HepG2 (cell line): Measurements from ENCODE around the gene PKD2L2.

ENCODE experiments used
- CENPT ChIP-seq: sonication (generic); formaldehyde crosslinking; IDR thresholded peaks from 2 replicates; pipeline ENCODE4 v1.8.0; 2022; ENCODE audit warnings: low read depth, mild to moderate bottlenecking, moderate library complexity, missing genetic modification reagents
- EZH2 ChIP-seq: conservative IDR thresholded peaks from 2 replicates; pipeline ENCODE4 v1.6.1; 2012; ENCODE audit warnings: mild to moderate bottlenecking, low read depth, low read length, moderate library complexity
- MAFK ChIP-seq, 2 experiments: IDR thresholded peaks in 1 of 2; conservative IDR thresholded peaks in 1 of 2; 2 replicates each; pipeline ENCODE4 v1.6.1; 2011; ENCODE audit warnings: improper control_type of control experiment in 2 of 2, low read length in 2 of 2
- MAZ ChIP-seq, 2 experiments: sonication (generic) in 1 of 2; formaldehyde crosslinking in 1 of 2; IDR thresholded peaks; 2 replicates each; pipeline versions ENCODE4 v1.5.0 to v1.6.1; 2012 to 2020; ENCODE audit warnings: low read depth in 2 of 2, mild to moderate bottlenecking in 2 of 2, borderline replicate concordance in 1 of 2, improper control_type of control experiment in 1 of 2, low read length in 1 of 2, missing genetic modification reagents in 1 of 2, moderate library complexity in 1 of 2
- PITX1 ChIP-seq: sonication (generic); formaldehyde crosslinking; IDR thresholded peaks from 2 replicates; pipeline ENCODE4 v1.5.1; 2020; ENCODE audit warnings: mild to moderate bottlenecking, missing genetic modification reagents
- POLR2A ChIP-seq, 2 experiments: IDR thresholded peaks; 2 replicates each; pipeline ENCODE4 v1.6.1; 2011; ENCODE audit warnings: low read depth in 2 of 2, low read length in 2 of 2, mild to moderate bottlenecking in 1 of 2, moderate library complexity in 1 of 2; ENCODE audit not compliant: insufficient read depth in 1 of 2
- ZEB1 ChIP-seq: IDR thresholded peaks from 2 replicates; pipeline ENCODE4 v1.6.1; 2012; ENCODE audit warnings: mild to moderate bottlenecking, low read depth, inconsistent platforms; ENCODE audit not compliant: insufficient replicate concordance
- ZNF20 ChIP-seq: sonication (generic); formaldehyde crosslinking; IDR thresholded peaks from 2 replicates; pipeline ENCODE4 v1.4.0; 2020; ENCODE audit warnings: mild to moderate bottlenecking, moderate library complexity, missing genetic modification reagents
- ZNF792 ChIP-seq: IDR thresholded peaks from 2 replicates; pipeline ENCODE4 v1.6.1; 2016
- ZSCAN25 ChIP-seq: sonication (generic); formaldehyde crosslinking; IDR thresholded peaks from 2 replicates; pipeline ENCODE4 v1.8.0; 2022; ENCODE audit warnings: mild to moderate bottlenecking, missing genetic modification reagents
- TF ChIP-seq, protein P1 (sequence below), 2 experiments: sonication (generic) in 1 of 2; formaldehyde crosslinking in 1 of 2; IDR thresholded peaks; 2 replicates each; pipeline versions ENCODE4 v1.4.0 to v1.6.1; 2018 to 2020; ENCODE audit warnings: missing genetic modification reagents in 2 of 2, borderline replicate concordance in 1 of 2, low read depth in 1 of 2, mild to moderate bottlenecking in 1 of 2, missing biosample characterization in 1 of 2

- TF ChIP-seq MAFK (conservative IDR thresholded peaks at IDR 0.05 in 1 of 2, IDR thresholded peaks at IDR 0.05 in 1 of 2; ENCODE audit: low read length in 2 of 2) (no peak), ZSCAN25 (CRISPR knock-in tag) (no peak), ZEB1 (no peak), POLR2A (IDR thresholded peaks at IDR 0.05; ENCODE audit: insufficient read depth in 1 of 2, low read depth in 2 of 2, low read length in 2 of 2) (no peak), ZNF792 (CRISPR knock-in tag) (no peak), MAZ (IDR thresholded peaks at IDR 0.05; ENCODE audit: borderline replicate concordance, low read depth, low read length) (no peak), MAZ (CRISPR knock-in tag; IDR thresholded peaks at IDR 0.05; ENCODE audit: low read depth) (no peak), PITX1 (CRISPR knock-in tag) (no peak), EZH2 (no peak), ZNF20 (CRISPR knock-in tag) (no peak), CENPT (no peak)
- TF ChIP-seq, protein P1, sequence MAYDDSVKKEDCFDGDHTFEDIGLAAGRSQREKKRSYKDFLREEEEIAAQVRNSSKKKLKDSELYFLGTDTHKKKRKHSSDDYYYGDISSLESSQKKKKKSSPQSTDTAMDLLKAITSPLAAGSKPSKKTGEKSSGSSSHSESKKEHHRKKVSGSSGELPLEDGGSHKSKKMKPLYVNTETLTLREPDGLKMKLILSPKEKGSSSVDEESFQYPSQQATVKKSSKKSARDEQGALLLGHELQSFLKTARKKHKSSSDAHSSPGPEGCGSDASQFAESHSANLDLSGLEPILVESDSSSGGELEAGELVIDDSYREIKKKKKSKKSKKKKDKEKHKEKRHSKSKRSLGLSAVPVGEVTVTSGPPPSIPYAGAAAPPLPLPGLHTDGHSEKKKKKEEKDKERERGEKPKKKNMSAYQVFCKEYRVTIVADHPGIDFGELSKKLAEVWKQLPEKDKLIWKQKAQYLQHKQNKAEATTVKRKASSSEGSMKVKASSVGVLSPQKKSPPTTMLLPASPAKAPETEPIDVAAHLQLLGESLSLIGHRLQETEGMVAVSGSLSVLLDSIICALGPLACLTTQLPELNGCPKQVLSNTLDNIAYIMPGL (CRISPR knock-in tag; IDR thresholded peaks at IDR 0.05; ENCODE audit: borderline replicate concordance in 1 of 2, low read depth in 1 of 2): no peak
Measured at GRCh38 chr5:137937994-137938750, 48.9 kb downstream of the PKD2L2 start.
